OCI-LY3 (cell line): Measurements from ENCODE around the gene AFMID.

Experiments
- EZH2phosphoT487 ChIP-seq: fragments of 200-600 bp; shearing (Covaris generic); IDR thresholded peaks from 2 replicates; pipeline ENCODE4 v1.6.1; 2018; ENCODE audit warnings: antibody characterized with exemption, mixed run types, low read depth
- TF ChIP-seq, protein P1 (sequence below): fragments of 200-600, 300-600 bp; sonication (generic); IDR thresholded peaks from 2 replicates; pipeline ENCODE4 v1.5.1; 2014; ENCODE audit warnings: antibody characterized with exemption, low read length, low read depth

- TF ChIP-seq, protein P1, sequence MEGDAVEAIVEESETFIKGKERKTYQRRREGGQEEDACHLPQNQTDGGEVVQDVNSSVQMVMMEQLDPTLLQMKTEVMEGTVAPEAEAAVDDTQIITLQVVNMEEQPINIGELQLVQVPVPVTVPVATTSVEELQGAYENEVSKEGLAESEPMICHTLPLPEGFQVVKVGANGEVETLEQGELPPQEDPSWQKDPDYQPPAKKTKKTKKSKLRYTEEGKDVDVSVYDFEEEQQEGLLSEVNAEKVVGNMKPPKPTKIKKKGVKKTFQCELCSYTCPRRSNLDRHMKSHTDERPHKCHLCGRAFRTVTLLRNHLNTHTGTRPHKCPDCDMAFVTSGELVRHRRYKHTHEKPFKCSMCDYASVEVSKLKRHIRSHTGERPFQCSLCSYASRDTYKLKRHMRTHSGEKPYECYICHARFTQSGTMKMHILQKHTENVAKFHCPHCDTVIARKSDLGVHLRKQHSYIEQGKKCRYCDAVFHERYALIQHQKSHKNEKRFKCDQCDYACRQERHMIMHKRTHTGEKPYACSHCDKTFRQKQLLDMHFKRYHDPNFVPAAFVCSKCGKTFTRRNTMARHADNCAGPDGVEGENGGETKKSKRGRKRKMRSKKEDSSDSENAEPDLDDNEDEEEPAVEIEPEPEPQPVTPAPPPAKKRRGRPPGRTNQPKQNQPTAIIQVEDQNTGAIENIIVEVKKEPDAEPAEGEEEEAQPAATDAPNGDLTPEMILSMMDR: peak; percentile 88
- no peak for TF ChIP-seq EZH2phosphoT487
Observed at GRCh38 chr17:78176548-78177025, 10.6 kb upstream of the AFMID start.
